Occipital lobe (tissue), 2 donors: ENCODE results near the gene TNNI2. TPM values are rescaled to one million over a fixed set of nuclear protein-coding genes. Genes with fewer than 3 reads are reported as not detected.
"Not testable (repeated sequence)": the region's sequence is repeated elsewhere in the genome, so short reads cannot be mapped to it uniquely, and the experiment has no call there.

ENCODE experiments used
- DNase-seq: peaks from one replicate; lab custom pipeline; 2025; lab: John Stamatoyannopoulos, UW
- total RNA-seq: library from RNA; depleted of rRNA; stranded (reverse); fragments of >200 nt; gene quantifications from one replicate; pipeline ENCODE4 v1.2.3, GENCODE V29; 2014

TNNI2 gene
- total RNA-seq: 0.62 TPM

GRCh38 chr11:1838426-1839144, at the start of gene TNNI2:
TNNI2 (plus strand) TSS chr11:1838981; CDS start chr11:1839697, 716 bp downstream.
- no peak for DNase-seq

DNA sequence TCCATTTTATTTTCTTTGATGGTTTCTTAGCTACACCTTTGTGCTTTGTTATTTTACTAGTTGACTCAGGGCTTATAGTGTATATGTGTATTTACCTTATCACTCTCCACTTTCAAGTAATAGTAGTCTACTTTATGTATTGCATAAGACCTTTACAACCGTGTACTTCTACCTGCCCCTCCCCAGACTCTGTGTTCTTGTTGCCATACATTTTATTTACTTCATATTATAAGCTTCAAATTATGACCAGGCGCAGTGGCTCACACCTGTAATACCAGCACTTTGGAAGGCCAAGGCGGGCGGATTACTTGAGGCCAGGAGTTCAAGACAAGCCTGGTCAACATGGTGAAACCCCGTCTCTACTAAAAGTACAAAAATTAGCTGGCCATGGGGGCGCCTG, 46.9 kb upstream of the TNNI2 start:
- no peak for DNase-seq

DNA sequence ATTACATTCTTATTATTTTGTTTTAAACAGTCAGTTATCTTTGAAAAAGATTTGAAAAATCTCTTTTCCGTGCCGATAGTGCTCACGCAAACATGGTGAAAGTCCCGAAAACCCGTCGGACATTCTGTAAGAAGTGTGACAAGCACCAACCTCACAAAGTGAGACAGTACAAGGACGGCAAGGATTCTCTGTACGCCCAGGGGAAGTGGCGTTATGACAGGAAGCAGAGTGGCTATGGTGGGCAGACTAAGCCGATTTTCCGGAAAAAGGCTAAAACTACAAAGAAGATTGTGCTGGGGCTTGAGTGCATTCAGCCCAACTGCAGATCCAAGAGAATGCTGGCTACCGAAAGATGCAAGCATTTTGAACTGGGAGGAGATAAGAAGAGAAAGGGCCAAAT, 46.3 kb upstream of the TNNI2 start:
- DNase-seq: no peak

DNA sequence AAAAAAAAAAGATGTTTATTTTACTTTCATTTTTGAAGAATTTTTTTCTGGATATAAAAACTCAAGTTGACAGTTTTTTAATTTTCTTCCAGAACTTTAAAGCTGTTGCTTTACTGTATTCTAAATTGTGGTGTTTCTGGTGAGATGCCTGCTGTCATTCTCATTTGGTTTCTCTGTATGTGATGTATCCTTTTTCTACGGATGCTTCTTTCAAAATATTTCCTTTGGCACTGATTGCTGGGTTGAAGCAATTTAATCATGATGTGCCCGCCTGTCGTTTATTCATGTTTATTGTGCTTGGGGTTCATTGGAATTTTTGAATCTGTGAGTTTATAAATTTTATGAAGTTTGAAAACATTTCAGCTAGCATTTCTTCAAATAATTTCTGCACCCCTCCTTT, 45.7 kb upstream of the TNNI2 start:
- no peak for DNase-seq

DNA sequence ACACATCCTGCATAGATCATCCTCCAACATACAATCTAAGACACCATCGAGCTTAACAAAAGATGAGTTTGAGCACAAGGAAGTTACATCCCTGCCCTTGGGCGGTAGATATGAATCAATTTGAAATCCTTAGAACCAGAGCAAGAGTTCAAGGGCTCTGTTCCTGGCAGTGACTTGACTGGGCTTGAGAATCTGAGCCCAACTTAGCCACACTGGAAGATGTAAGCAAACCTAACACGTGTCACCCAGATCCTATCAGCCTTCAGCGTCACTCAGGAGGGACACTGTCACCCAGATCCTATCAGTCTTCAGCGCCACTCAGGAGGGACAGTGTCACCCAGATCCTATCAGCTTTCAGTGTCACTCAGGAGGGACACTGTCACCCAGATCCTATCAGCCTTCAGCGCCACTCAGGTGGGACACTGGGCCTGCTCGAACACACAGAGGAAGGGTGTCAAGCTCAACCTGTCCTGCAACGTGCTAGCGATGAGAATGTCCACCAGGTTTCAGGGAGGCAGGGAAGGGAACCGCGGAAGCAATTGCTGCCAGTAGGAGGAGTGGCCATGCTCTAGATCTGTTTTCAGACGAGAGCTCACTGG, 42.3 kb upstream of the TNNI2 start:
- no peak for DNase-seq

GRCh38 chr11:1797391-1798125, 41.2 kb upstream of the TNNI2 start:
- no peak for DNase-seq

GRCh38 chr11:1803246-1803645, 35.5 kb upstream of the TNNI2 start:
- DNase-seq: no peak

DNA sequence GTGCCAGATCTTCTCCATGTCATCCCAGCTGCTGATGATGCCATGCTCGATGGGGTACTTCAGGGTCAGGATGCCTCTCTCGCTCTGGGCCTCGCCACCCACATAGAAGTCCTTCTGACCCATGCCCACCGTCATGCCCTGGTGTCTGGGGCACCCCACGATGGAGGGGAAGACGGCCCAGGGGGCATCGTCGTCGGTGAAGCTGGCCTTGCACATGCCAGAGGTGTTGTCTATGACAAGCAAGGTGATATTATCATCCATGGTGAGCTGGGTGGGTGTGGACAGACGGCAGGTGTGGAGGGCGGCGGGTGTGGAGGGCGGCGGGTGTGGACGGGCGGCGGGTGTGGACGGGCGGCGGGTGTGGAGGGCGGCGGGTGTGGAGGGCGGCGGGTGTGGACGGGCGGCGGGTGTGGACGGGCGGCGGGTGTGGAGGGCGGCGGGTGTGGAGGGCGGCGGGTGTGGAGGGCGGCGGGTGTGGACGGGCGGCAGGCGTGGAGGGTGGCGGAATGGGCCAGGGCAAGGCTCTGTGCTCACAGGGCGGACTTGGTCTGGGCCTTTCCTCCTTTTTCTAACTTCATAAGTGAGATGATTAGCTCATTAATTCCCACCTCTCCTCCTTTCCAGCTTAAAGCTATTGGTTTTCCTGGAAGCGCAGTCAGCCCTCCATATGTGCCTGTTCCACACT, 34.8 kb upstream of the TNNI2 start:
- not testable (repeated sequence) for DNase-seq

- no peak for DNase-seq
These were observed 33.3 kb upstream of the TNNI2 start for GRCh38 chr11:1805525-1805924.

GRCh38 chr11:1807264-1807995, 31.4 kb upstream of the TNNI2 start:
- DNase-seq: no peak

DNA sequence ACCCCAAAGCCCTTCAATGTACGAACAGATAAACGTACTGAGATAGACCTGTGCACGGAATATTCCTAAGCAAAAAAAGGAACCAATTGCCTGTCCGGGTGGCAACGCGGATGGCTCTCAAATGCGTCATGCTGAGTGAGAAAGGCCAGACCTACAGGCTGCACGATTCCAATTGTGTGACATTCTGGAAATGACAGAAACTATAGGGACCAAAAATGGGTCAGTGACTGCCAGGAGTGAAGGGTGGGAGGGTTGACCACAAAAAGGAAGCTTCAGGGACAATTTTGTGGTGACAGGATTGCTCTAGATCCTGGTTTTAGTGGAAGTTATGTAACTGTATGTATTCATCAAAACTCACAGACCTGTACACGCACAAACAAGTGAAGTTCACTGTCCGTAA, 28.0 kb upstream of the TNNI2 start:
- DNase-seq: no peak

GRCh38 chr11:1812274-1812673, 26.5 kb upstream of the TNNI2 start:
- no peak for DNase-seq

GRCh38 chr11:1812801-1813200, 26.0 kb upstream of the TNNI2 start:
- no peak for DNase-seq

DNA sequence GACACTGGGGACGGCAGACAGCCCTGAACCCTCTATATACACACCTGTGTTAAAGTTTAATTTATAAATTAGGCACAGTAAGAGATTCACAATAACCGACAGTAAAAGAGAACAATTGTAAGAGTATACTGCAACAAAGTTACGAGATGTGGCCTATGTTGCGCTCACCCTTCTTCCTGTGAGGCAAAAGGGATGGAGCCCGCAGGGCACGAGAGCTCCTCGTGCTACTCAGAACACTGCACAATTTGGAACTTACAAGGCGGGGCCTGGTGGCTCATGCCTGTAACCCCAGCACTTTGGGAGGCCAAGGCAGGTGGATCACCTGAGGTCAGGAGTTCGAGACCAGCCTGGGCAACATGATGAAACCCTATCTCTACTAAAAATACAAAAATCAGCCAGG, 25.4 kb upstream of the TNNI2 start:
- not testable (repeated sequence) for DNase-seq

DNA sequence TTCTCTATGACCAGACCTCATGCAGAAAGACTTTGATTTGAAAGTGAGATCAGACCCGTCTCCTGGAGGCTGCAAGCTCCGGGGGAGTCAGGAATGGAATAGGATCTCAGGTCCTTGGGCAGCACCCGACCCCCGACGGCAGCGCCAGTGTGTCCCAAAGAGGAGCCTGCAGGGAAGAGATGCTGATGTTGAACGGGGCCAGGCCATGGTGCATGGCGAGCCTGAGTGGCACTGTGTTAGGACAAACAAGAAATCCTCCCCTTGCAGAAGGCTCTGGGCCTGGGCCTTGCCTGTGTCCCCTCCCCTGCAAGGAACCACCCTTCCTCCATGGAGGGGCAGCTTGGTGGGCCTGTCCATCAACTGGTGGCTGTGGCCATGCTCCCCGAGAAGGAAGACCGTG, 24.1 kb upstream of the TNNI2 start:
- DNase-seq: no peak

GRCh38 chr11:1815311-1815710, 23.5 kb upstream of the TNNI2 start:
- no peak for DNase-seq

DNA sequence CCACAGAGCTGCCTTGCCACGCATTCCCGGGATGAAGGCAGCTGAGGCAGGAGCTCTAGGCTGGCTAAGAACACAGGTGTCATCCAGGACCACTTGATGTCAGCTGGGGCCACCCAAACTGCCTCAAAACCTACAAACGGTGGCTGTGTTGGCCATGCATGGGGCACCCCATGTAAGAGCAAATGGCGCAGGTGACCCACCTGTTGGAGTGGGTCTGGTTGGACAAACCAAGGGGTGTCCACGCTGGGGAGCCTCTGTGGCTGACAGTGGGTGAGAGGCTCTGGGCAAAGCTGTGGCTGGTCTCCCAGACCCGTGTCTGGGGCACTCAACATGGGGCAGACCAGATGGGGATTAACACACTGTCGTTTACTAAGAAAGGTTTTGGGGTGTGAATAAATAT, 23.0 kb upstream of the TNNI2 start:
- DNase-seq: no peak

DNA sequence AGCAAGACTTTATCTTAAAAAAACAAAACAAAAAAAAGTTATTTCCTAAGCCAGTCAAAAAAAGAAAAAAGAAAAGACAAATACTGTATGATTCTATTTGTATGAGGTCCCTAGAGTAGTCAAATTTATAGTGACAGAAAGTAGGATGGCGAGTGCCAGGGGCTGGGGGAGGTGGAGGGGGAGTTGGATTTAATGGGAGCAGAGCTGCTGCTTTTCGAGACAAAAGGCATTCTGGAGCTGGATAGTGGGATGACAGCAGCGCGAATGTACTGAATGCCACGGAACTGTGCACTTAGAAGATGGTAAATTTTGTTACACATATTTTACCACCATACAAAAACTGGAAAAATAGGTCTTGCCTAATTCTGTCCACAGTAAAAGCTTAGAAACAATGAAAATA, 21.8 kb upstream of the TNNI2 start:
- no peak for DNase-seq

GRCh38 chr11:1817511-1817910, 21.3 kb upstream of the TNNI2 start:
- no peak for DNase-seq

GRCh38 chr11:1819074-1819473, 19.7 kb upstream of the TNNI2 start:
- DNase-seq: no peak
